NCI-H345 treated with DMSO at 0.1 percent for 48 hours (cell line): ENCODE results near the gene CLMN.

Experiments
- DNase-seq: peaks from one replicate; lab custom pipeline; 2025; ENCODE audit not compliant: unreplicated experiment; lab: John Stamatoyannopoulos, UW

CLMN gene

GRCh38 chr14:95345032-95345431 is 25.3 kb upstream of the CLMN start:
- DNase-seq, result no peak

- no peak for DNase-seq
Measured at GRCh38 chr14:95344536-95344935, 24.8 kb upstream of the CLMN start.

GRCh38 chr14:95341564-95341963 is 21.9 kb upstream of the CLMN start:
- DNase-seq, result no peak

DNA sequence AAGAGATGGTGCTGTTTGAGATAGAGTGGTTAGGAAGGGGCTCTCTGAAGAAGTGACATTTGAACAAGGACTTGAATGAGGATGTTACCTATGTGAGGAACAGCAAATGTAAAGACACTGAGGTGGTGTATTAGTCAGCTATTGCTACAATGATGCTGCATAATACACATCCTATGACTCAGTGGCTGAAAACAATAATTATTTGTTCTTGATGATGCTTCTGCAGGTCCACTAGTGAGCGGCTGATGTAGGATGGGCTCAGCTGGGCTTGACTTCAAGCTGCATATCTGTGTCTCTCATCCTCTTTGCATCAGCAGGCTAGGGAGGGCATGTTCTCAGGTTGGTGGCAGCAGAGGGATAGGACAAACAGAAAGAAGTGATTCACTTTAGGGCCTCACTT is 21.4 kb upstream of the CLMN start:
- DNase-seq, result no peak

GRCh38 chr14:95340201-95340697 is 20.5 kb upstream of the CLMN start:
- no peak for DNase-seq

GRCh38 chr14:95339301-95339865 is 19.7 kb upstream of the CLMN start:
- DNase-seq, result no peak

DNA sequence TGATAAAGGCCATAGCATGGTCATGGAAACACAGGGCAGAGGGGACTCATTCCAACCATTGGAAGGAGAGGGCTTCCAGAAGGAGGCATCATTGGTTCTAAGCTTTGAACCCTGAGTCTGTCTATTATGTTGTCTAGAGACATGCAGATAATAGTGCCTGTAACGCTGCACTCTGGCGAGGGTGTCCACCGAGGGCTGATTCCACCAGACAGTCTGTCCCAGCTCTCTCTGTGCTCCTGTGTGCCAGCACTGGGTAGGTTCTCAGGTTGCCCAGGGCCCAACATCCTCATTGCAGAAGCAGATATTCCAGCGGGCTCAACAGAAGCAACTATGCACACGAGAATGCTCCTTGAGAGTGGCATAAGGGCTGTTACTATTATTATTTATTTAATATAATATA is 18.7 kb upstream of the CLMN start:
- no peak for DNase-seq

DNA sequence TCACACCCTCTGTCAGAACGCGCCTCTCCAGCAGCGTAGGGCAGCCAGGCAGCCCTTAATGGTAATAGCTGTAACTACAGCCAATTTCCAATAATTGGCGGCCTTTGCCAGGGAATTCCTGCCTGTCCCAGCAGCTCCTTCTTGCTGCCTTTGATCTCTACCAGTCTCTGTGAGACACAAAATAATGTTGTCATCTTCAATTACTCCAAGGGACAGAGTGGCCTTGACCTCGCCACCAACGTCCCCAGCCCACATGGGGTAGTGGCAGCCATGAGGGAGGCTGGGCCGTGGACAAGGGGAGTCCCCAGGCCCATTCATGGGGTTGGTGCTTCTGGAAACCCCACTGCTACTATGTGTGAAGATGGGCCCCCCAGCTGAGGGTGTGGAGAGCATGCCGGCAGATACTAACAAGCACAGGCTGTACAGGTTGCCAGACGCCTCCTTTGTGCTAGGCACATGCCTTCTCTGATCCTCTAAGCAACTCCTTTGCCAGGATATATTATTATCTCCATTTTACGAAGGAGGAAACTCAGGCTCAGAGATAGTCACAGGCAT is 17.4 kb upstream of the CLMN start:
- DNase-seq, result no peak

DNA sequence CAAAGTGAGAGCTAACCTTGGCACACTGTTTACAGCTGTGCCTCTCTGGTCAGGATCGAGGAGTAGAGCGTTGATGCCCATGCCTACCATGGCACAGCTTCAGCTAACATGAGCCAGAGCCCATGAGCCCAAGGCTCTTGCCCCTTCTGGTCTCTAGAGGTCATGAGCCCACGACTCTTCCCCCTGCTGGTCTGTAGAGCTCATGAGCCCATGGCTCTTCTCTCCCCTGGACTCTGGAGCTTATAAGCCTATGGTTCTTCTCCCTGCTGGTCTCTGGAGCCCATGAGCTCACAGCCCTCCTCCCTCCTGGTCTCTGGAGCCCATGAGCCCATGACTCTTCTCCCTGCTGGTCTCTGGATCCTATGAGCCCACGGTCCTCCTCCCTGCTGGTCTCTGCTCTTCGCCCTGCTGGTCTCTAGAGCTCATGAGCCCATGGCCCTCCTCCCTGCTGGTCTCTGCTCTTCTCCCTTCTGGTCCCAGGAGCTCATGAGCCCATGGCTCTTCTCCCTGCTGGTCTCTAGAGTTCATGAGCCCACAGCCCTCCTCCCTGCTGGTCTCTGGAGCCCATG is 16.6 kb upstream of the CLMN start:
- DNase-seq, result no peak

DNA sequence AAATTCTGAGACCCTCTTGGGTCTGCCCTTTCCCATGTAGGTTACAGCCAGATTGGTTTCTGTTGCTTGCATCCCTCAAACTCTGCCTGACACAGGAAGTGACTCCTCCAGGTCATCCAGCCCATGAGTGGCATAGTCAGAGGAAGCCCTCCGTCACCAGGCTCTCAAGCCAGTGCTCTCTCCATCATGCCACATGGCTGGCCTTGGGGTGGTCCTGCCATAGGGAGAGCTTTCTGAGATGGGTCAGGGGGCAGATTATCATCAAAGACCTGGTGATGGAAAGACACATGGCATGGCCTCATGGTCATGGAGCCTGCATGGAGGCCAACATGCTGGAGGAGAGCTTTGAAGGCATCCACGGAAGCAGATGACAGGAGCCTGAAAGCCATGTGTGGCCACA is 15.4 kb upstream of the CLMN start:
- no peak for DNase-seq

DNA sequence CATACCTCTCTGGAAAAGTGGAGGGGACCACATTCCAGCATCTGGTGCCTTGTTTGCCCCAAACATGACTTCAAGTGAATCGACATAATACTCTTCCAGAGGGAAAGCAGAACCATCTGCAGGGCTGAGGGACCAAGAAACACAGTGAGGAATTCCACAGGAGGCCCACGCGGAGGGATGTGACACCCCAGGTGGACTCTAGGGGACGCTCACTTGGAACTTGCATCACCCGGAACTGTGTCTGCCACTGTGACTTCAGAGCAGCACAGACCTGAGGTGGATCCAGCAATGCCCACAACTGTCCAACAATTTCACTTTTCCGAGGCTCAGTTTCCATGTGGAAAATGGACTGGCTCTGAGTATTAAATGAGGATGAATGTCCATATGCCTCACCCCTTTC is 14.3 kb upstream of the CLMN start:
- DNase-seq, result no peak

DNA sequence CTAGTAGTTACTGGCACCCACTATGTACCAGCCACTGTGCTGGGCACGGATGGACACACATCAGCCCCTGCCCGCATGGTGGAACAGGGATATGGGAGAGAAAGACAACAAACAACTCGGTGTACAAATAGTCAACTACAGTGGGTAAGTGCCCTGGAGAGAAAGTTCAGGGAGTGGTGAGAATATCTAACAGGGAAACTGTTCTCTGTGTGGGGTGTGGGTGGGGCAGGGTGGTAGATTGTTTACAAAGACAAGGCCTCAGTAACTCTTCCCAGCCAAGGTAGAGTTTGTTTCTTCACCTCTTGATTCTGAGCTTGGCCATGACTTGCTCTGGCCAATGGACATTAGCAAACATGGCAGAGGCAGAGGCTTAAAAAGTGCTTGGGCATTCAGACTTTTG is 12.9 kb upstream of the CLMN start:
- no peak for DNase-seq

- DNase-seq, result no peak
Measured at GRCh38 chr14:95331708-95332408, 12.2 kb upstream of the CLMN start.

- DNase-seq, result no peak
Measured at GRCh38 chr14:95330591-95331370, 11.1 kb upstream of the CLMN start.

DNA sequence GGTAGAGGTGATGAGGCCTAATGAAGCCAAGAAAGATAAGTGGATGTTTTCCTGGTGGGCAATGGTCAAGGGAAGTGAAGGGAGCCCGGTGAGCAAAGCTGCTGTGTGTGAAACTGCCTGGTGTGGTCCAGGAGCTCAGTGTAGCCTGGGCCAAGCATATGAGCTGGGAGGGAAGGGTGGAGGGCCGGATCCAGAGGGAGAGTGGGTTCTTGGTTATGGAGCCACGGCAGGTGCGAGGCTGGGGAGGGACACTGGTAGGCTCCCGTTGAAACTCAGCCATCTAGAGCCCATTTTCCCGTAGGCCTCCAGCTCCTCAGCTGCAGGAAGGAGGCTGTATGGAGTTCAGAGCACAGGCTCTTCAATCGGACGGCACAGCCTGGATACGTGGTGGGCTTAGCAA is 10.2 kb upstream of the CLMN start:
- no peak for DNase-seq

GRCh38 chr14:95328729-95329503 is 9.2 kb upstream of the CLMN start:
- DNase-seq, result no peak

DNA sequence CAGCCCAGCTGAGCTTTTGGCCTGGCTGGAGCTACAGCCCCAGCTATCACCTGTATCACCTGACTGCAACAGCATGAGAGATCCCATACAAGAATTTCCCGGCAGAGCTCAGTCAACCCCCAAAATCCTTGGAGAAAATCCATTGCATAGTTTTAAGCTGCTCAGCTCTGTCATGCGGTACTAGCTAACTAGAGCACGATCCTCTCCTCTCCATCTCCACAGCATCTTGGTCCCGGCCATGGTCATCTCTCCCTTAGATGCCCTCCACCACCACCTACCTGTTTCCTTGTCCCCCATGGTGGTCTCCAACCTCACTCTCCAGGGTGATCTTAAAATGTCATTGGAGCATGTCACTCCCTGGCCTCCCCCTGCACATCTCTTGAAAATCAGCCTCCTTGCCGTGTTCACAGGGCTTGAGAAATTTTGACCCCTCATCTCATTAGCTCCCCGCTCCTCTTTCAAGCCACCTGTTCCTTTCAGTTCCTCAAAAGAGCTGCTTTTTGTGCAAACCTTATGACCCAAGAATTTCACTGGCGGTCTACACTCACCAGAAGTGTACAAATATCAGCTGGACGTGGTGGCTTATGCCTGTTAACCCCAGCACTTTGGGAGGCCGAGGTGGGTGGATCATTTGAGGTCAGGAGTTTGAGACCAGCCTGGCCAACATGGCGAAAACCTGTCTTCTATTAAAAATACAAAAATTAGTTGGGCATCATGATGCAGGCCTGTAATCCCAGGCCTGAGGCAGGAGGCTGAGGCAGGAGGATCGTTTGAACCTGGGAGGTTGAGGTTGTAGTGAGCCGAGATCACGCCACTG is 8.1 kb upstream of the CLMN start:
- DNase-seq, result no peak

- DNase-seq, result no peak
Measured at GRCh38 chr14:95326987-95327386, 7.3 kb upstream of the CLMN start.

DNA sequence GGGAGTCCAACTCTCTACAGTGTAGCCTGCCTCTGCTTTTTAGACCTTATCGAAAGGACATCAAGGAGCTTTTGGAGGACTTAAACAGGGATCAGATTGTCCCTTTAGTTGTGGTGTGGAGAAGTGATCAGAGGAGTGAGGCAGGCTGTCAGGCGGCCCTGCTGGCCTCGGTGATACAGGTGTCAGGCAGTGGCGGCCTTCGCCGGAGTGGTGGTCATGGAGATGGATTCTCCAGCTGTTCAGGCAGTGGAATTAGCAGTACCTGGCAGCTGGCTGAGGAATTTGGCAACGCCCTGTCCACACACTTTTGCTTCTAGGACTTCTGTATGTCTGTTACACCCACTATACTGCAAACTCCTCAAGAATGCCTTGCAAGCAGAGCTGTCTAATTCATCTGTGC is 4.2 kb upstream of the CLMN start:
- no peak for DNase-seq

DNA sequence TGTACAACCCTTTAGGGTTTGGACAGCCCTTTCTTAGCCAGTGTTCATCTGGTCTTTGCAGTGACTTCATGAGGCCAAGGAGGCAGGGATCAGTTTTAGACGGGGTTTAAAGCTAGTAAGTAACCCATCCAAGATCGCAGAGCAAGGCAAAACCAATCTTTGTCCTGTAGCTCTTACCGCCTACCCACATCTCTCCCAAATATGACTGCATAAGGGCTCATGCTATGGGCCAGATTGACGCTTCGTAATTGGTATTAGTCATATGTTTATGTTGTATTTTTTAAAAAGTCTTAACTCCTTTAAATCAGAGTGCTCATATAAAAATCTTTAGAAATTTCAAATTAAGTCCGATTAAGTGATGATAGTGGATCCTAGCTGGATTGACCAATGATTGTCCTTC is 3.7 kb upstream of the CLMN start:
- no peak for DNase-seq
